ENCODE results near the gene CRYBG2. TPM values are rescaled to one million over a fixed set of nuclear protein-coding genes. Genes with fewer than 3 reads are reported as not detected.
A peak's percentile ranks its signal among the peaks of the same experiment; 100 is the strongest.

Gene CRYBG2
- total and polyA plus RNA-seq, 10 of the 15 experiments (the other 5 are each of a cell fraction or from before 2014, with no cell fraction given), result 0.03 to 1.2 (median 0.11) TPM; not detected in 4

- TF ChIP-seq USF2 (IDR thresholded peaks at IDR 0.05; ENCODE audit: borderline replicate concordance, low read depth, low read length) (no peak), ETV6 (conservative IDR thresholded peaks at IDR 0.05 in 1 of 2, IDR thresholded peaks at IDR 0.05 in 1 of 2; ENCODE audit: borderline replicate concordance in 1 of 2, low read depth in 1 of 2) (0 out of 4 replicates have a peak, but pooled peaks of 1 of the 2 experiments have one; percentile 6), SKIL (IDR thresholded peaks at IDR 0.05; ENCODE audit: low read depth, poor library complexity, severe bottlenecking) (no peak), TCF3 (IDR thresholded peaks at IDR 0.05; ENCODE audit: borderline replicate concordance, insufficient read depth, low read depth, low read length) (0 out of 2 replicates have a peak, but pooled peaks have one; percentile 12), ZNF592 (IDR thresholded peaks at IDR 0.05) (peak; percentile 36; the same call in 1 of the 2 replicates), DPF2 (IDR thresholded peaks at IDR 0.05) (peak; percentile 40; the same call in 1 of the 2 replicates), REST (IDR thresholded peaks at IDR 0.05; ENCODE audit: low read depth, low read length) (no peak), SPI1 (IDR thresholded peaks at IDR 0.05; ENCODE audit: borderline replicate concordance, insufficient read depth, low read depth, low read length) (peak; percentile 83), MEF2B (IDR thresholded peaks at IDR 0.05; ENCODE audit: partially characterized antibody, poor library complexity, severe bottlenecking) (peak; percentile 21), NR2F1 (conservative IDR thresholded peaks at IDR 0.05) (peak; percentile 67), POLR2A (IDR thresholded peaks at IDR 0.05; ENCODE audit: low read depth, low read length) (peak; percentile 74), IKZF1 (conservative IDR thresholded peaks at IDR 0.05) (0 out of 2 replicates have a peak, but pooled peaks have one; percentile 26), PKNOX1 (IDR thresholded peaks at IDR 0.05) (no peak), SMAD1 (IDR thresholded peaks at IDR 0.05; ENCODE audit: low read depth, partially characterized antibody) (no peak)
Measured at GRCh38 chr1:26289158-26290059, 64.5 kb downstream of the CRYBG2 start (continued).

Data from GM12878 (cell line).